HCT116 (cell line): ENCODE results near the gene PIP5K1A. TPM values are rescaled to one million over a fixed set of nuclear protein-coding genes. Genes with fewer than 3 reads are reported as not detected.
"Not testable (repeated sequence)": the region's sequence is repeated elsewhere in the genome, so short reads cannot be mapped to it uniquely, and the experiment has no call there.

Source experiments
- ATAC-seq: fragments of 200-7000 bp; cut with Tn5 transposase; 2 replicates; pipeline ENCODE4 v1.9.1; 2020; ENCODE audit warnings: mild to moderate bottlenecking, moderate library complexity
- BruUV-seq: library from RNA; stranded (reverse); fragments of 400-500 nt; replicated peaks from 2 replicates; lab custom pipeline; 2021; lab: Mats Ljungman, UMichigan
- CTCF ChIA-PET: fragments of 300-600 bp; sonication (Branson Sonifier 250); formaldehyde crosslinking; loops from one replicate; lab custom pipeline; 2021; ENCODE audit warnings: antibody characterized with exemption; lab: Charles Lee
- POLR2A ChIA-PET: fragments of 300-600, 350-600 bp; sonication (Branson Sonifier 250); formaldehyde crosslinking; loops from one replicate; lab custom pipeline; 2021; ENCODE audit warnings: antibody characterized with exemption; lab: Charles Lee
- RAD21 ChIA-PET, 2 experiments: fragments of 300-600 bp; sonication (Branson Sonifier 250); formaldehyde crosslinking; loops; one replicate each; lab custom pipeline; 2023; ENCODE audit warnings: low total read pairs in 2 of 2; ENCODE audit not compliant: uncharacterized antibody in 2 of 2, unreplicated experiment in 2 of 2, low non-redundant PET in 1 of 2; lab: Charles Lee
- DNase-seq: peaks from one replicate; pipeline ENCODE4 v3.0.0-alpha.2; 2010; ENCODE audit warnings: low read depth, low spot score
- H2AFZ ChIP-seq: fragments of 200-600 bp; shearing (Covaris generic), sonication (generic); 2 replicates; pipeline ENCODE4 v1.6.1; 2017; ENCODE audit warnings: low read depth, mixed run types, mixed read lengths, antibody characterized with exemption, low read length; ENCODE audit not compliant: poor library complexity, severe bottlenecking
- H3K27ac ChIP-seq: 2 replicates; pipeline ENCODE4 v1.5.1; 2012; ENCODE audit warnings: low read depth, low read length
- H3K27me3 ChIP-seq: fragments of 200-600 bp; sonication (generic); 2 replicates; pipeline ENCODE4 v1.6.1; 2016; ENCODE audit warnings: mixed run types, low read length, mixed read lengths; ENCODE audit not compliant: insufficient read depth
- H3K36me3 ChIP-seq, 2 experiments: fragments of 200-500 bp in 1 of 2; fragments of 200-600 bp in 1 of 2; sonication (Bioruptor generic) in 1 of 2; sonication (generic) in 1 of 2; 2 replicates each; pipeline versions ENCODE4 v1.5.1 to v1.6.1; 2014 to 2016; ENCODE audit warnings: low read length in 2 of 2, inconsistent platforms in 1 of 2, mixed read lengths in 1 of 2, mixed run types in 1 of 2; ENCODE audit not compliant: insufficient read depth in 2 of 2, control insufficient read depth in 1 of 2
- H3K4me1 ChIP-seq, 2 experiments: fragments of 200-600 bp in 1 of 2; sonication (generic) in 1 of 2; 2 replicates each; pipeline versions ENCODE4 v1.5.1 to v1.6.1; 2012 to 2017; ENCODE audit warnings: low read length in 2 of 2, inconsistent platforms in 1 of 2, mild to moderate bottlenecking in 1 of 2, mixed read lengths in 1 of 2, mixed run types in 1 of 2, moderate library complexity in 1 of 2; ENCODE audit not compliant: insufficient read depth in 2 of 2, control insufficient read depth in 1 of 2
- H3K4me2 ChIP-seq: fragments of 200-600 bp; sonication (generic); 2 replicates; pipeline ENCODE4 v1.6.1; 2017; ENCODE audit warnings: mixed run types, low read length, mixed read lengths
- H3K4me3 ChIP-seq, 2 experiments: fragments of 200-600 bp in 1 of 2; sonication (generic) in 1 of 2; replicated peaks in 1 of 2; 2 replicates each; pipeline ENCODE4 v1.5.1; 2011 to 2016; ENCODE audit warnings: low read length in 2 of 2, control low read depth in 1 of 2, low read depth in 1 of 2, mild to moderate bottlenecking in 1 of 2, mixed read lengths in 1 of 2, mixed run types in 1 of 2
- H3K79me2 ChIP-seq: fragments of 200-600 bp; sonication (generic); 2 replicates; pipeline ENCODE4 v1.6.1; 2017; ENCODE audit warnings: mild to moderate bottlenecking, mixed run types, low read length, moderate library complexity, mixed read lengths; ENCODE audit not compliant: insufficient read depth
- H3K9ac ChIP-seq: fragments of 200-600 bp; sonication (generic); 2 replicates; pipeline ENCODE4 v1.6.1; 2016; ENCODE audit warnings: low read length, mixed read lengths
- H3K9me2 ChIP-seq: fragments of 200-600 bp; sonication (generic), shearing (Covaris generic); 2 replicates; pipeline ENCODE4 v1.6.1; 2017; ENCODE audit warnings: mixed run types, mild to moderate bottlenecking, moderate library complexity; ENCODE audit not compliant: insufficient read depth
- H3K9me3 ChIP-seq, 2 experiments: fragments of 200-500 bp in 1 of 2; fragments of 200-600 bp in 1 of 2; sonication (Bioruptor generic) in 1 of 2; sonication (generic) in 1 of 2; 2 replicates each; pipeline ENCODE4 v1.6.1; 2014 to 2017; ENCODE audit warnings: low read length in 2 of 2, mixed read lengths in 2 of 2, inconsistent platforms in 1 of 2, low read depth in 1 of 2, mild to moderate bottlenecking in 1 of 2, mixed run types in 1 of 2, moderate library complexity in 1 of 2; ENCODE audit not compliant: control insufficient read depth in 1 of 2, insufficient read depth in 1 of 2
- H4K20me1 ChIP-seq: fragments of 200-600 bp; sonication (generic), shearing (Covaris generic); 2 replicates; pipeline ENCODE4 v1.6.1; 2017; ENCODE audit warnings: mixed run types, mild to moderate bottlenecking, moderate library complexity; ENCODE audit not compliant: insufficient read depth
- CBX3 ChIP-seq: IDR thresholded peaks from 2 replicates; pipeline ENCODE4 v1.6.1; 2012; ENCODE audit warnings: low read depth
- JUND ChIP-seq: IDR thresholded peaks from 2 replicates; pipeline ENCODE4 v1.6.1; 2012
- RAD21 ChIP-seq: IDR thresholded peaks from 2 replicates; pipeline ENCODE4 v1.6.1; 2012; ENCODE audit warnings: low read depth, mild to moderate bottlenecking
- intact Hi-C: fragments of 100-400 bp; cut with micrococcal nuclease; formaldehyde crosslinking; loops from 2 replicates; pipeline ENCODE4 v1.10.0; 2022
- total RNA-seq: library from RNA; stranded (reverse); gene quantifications from one replicate; pipeline ENCODE4 v1.2.1, GENCODE V29; 2021; ENCODE audit not compliant: unreplicated experiment
- TF ChIP-seq, protein P1 (sequence below): IDR thresholded peaks from 2 replicates; pipeline ENCODE4 v1.6.1; 2012
- TF ChIP-seq, protein P2 (sequence below), 3 experiments: fragments of 200-600 bp in 1 of 3; sonication (generic) in 1 of 3; IDR thresholded peaks in 2 of 3; conservative IDR thresholded peaks in 1 of 3; 2 replicates each; pipeline ENCODE4 v1.5.1; 2012 to 2017; ENCODE audit warnings: low read depth in 2 of 3, low read length in 2 of 3, antibody characterized with exemption in 1 of 3, borderline replicate concordance in 1 of 3, control low read depth in 1 of 3, mild to moderate bottlenecking in 1 of 3, mixed read lengths in 1 of 3, mixed run types in 1 of 3, moderate library complexity in 1 of 3; ENCODE audit not compliant: insufficient read depth in 1 of 3
- TF ChIP-seq, protein P3 (sequence below): IDR thresholded peaks from 2 replicates; pipeline ENCODE4 v1.6.1; 2012
- TF ChIP-seq, protein P4 (sequence below): IDR thresholded peaks from 2 replicates; pipeline ENCODE4 v1.6.1; 2012; ENCODE audit warnings: low read depth

The PIP5K1A gene
- total RNA-seq, 1 experiment from 2014 or later: 75.4 TPM

DNA sequence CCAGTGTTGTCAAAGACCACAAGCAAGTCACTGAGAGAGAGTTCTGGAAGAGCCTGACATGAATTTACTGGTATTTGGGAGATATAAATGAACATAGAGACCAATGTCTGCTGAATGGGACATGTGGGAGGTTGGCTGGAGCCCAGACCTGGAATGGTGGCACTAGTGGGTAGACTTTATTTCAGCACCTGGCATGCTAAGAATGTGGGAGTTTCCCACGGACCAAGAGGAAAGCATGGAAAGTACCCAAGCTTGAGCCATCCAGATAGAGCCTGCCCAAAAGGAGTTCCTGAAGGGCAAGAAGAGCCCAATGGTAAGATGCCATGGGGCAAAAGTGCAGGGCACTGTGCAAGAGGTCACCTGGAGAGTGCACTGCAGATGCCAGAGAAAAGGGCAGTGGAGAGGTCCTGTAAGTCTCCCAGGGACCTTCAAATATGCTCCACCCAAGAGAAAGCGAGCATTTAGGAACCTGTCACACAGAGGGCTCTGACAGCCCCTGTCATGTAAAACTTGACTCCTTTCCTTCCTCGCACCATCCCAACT lies 75.6 kb downstream of the PIP5K1A start:
- ATAC-seq (no peak), DNase-seq (no peak)
- no peak overlapping the region for H3K4me3 ChIP-seq
- H3K9ac ChIP-seq: no peak overlapping the region
- no peak overlapping the region for H2AFZ ChIP-seq
- TF ChIP-seq CBX3: no peak
- no peak for TF ChIP-seq JUND
- TF ChIP-seq, protein P1, sequence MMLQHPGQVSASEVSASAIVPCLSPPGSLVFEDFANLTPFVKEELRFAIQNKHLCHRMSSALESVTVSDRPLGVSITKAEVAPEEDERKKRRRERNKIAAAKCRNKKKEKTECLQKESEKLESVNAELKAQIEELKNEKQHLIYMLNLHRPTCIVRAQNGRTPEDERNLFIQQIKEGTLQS: no peak
- TF ChIP-seq, protein P2, sequence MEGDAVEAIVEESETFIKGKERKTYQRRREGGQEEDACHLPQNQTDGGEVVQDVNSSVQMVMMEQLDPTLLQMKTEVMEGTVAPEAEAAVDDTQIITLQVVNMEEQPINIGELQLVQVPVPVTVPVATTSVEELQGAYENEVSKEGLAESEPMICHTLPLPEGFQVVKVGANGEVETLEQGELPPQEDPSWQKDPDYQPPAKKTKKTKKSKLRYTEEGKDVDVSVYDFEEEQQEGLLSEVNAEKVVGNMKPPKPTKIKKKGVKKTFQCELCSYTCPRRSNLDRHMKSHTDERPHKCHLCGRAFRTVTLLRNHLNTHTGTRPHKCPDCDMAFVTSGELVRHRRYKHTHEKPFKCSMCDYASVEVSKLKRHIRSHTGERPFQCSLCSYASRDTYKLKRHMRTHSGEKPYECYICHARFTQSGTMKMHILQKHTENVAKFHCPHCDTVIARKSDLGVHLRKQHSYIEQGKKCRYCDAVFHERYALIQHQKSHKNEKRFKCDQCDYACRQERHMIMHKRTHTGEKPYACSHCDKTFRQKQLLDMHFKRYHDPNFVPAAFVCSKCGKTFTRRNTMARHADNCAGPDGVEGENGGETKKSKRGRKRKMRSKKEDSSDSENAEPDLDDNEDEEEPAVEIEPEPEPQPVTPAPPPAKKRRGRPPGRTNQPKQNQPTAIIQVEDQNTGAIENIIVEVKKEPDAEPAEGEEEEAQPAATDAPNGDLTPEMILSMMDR (IDR thresholded peaks at IDR 0.05 in 2 of 3, conservative IDR thresholded peaks at IDR 0.05 in 1 of 3; ENCODE audit: borderline replicate concordance in 1 of 3, insufficient read depth in 1 of 3, low read depth in 2 of 3, low read length in 2 of 3): no peak
- TF ChIP-seq, protein P3, sequence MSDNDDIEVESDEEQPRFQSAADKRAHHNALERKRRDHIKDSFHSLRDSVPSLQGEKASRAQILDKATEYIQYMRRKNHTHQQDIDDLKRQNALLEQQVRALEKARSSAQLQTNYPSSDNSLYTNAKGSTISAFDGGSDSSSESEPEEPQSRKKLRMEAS: no peak
- TF ChIP-seq, protein P4, sequence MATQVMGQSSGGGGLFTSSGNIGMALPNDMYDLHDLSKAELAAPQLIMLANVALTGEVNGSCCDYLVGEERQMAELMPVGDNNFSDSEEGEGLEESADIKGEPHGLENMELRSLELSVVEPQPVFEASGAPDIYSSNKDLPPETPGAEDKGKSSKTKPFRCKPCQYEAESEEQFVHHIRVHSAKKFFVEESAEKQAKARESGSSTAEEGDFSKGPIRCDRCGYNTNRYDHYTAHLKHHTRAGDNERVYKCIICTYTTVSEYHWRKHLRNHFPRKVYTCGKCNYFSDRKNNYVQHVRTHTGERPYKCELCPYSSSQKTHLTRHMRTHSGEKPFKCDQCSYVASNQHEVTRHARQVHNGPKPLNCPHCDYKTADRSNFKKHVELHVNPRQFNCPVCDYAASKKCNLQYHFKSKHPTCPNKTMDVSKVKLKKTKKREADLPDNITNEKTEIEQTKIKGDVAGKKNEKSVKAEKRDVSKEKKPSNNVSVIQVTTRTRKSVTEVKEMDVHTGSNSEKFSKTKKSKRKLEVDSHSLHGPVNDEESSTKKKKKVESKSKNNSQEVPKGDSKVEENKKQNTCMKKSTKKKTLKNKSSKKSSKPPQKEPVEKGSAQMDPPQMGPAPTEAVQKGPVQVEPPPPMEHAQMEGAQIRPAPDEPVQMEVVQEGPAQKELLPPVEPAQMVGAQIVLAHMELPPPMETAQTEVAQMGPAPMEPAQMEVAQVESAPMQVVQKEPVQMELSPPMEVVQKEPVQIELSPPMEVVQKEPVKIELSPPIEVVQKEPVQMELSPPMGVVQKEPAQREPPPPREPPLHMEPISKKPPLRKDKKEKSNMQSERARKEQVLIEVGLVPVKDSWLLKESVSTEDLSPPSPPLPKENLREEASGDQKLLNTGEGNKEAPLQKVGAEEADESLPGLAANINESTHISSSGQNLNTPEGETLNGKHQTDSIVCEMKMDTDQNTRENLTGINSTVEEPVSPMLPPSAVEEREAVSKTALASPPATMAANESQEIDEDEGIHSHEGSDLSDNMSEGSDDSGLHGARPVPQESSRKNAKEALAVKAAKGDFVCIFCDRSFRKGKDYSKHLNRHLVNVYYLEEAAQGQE: no peak
- no peak for TF ChIP-seq RAD21
- H3K27ac ChIP-seq: no peak overlapping the region
- ChIA-PET POLR2A (no interaction called here), RAD21 (no interaction called here), CTCF (no interaction called here)
- no TSS peak for BruUV-seq
- intact Hi-C loops: no loop called here
- H3K27me3 ChIP-seq: no peaks in the 10 kb centered on the region
- no peak overlapping the region for H3K4me2 ChIP-seq
- no peaks in the 10 kb centered on the region for H3K36me3 ChIP-seq
- no peaks in the 10 kb centered on the region for H3K9me2 ChIP-seq
- peaks cover 0 to 6% of the 10 kb centered on the region in 2 experiments; a peak in 1 of 4 replicates for H3K4me1 ChIP-seq
- no peaks in the 10 kb centered on the region for H3K79me2 ChIP-seq
- H3K9me3 ChIP-seq: no peaks in the 10 kb centered on the region
- no peaks in the 10 kb centered on the region for H4K20me1 ChIP-seq

DNA sequence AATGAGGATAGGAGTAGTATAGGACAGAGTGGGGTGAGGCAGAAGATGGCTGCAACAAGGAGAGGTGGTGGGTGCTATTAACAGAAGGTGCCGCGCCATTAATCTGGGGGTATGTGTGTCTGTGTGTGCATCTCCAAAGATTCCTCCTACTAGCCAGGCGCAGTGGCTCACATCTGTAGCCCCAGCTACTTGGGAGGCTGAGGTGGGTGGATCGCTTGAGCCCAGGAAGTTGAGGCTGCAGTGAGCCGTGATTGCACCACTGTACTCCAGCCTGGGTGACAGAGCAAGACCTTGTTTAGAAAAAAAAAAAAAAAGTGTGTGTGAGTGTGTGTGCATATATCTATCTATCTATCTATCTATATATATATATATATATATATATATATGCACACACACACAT lies 77.0 kb downstream of the PIP5K1A start:
- H3K4me2 ChIP-seq, H4K20me1 ChIP-seq, H3K27ac ChIP-seq, RAD21 ChIA-PET, BruUV-seq, H3K79me2 ChIP-seq, H3K4me3 ChIP-seq, ATAC-seq, H3K4me1 ChIP-seq, intact Hi-C loops, DNase-seq, H3K27me3 ChIP-seq, H3K9me2 ChIP-seq, CTCF ChIA-PET, H3K9ac ChIP-seq, POLR2A ChIA-PET, H2AFZ ChIP-seq, H3K9me3 ChIP-seq, H3K36me3 ChIP-seq: not testable (repeated sequence)
